ENCODE results near the gene COL23A1. TPM values are rescaled to one million over a fixed set of nuclear protein-coding genes. Genes with fewer than 3 reads are reported as not detected.

The COL23A1 gene
- total RNA-seq, 4 donors from 2014 or later, result 0.93 to 4.6 (median 2.4) TPM

- no peak for ATAC-seq
- no peaks in the 10 kb centered on the region for H3K36me3 ChIP-seq
- no peak overlapping the region for H3K4me3 ChIP-seq
- peaks cover 51% of the 10 kb centered on the region for H3K27me3 ChIP-seq
- no peak for TF ChIP-seq POLR2AphosphoS5 (IDR thresholded peaks at IDR 0.05)
- TF ChIP-seq POLR2A (IDR thresholded peaks at IDR 0.05), result no peak
- no peak for TF ChIP-seq CTCF (IDR thresholded peaks at IDR 0.05)
- TF ChIP-seq EP300 (IDR thresholded peaks at IDR 0.05), result no peak
- no peaks in the 10 kb centered on the region for H3K9me3 ChIP-seq
- peaks cover 0 to 5% (median 0%) of the 10 kb centered on the region in 3 donors for H3K4me1 ChIP-seq
- H3K27ac ChIP-seq, result no peak overlapping the region
- 70% methylated on average over 10 of the region's 15 CpGs; no CpG with 5 or more reads in 1 of the 2 donors for WGBS, 2 donors (ENCODE audit: low coverage in 1 of 2)
These were observed 191.1 kb downstream of the COL23A1 start for GRCh38 chr5:178398901-178399700.

- peaks cover 51% of the 10 kb centered on the region for H3K27me3 ChIP-seq
- 50 to 66% methylated on average over 10 to 19 of the region's 33 CpGs for WGBS, 2 donors (ENCODE audit: low coverage in 1 of 2)
- ATAC-seq, result no peak
- no peaks in the 10 kb centered on the region for H3K36me3 ChIP-seq
- no peaks in the 10 kb centered on the region for H3K9me3 ChIP-seq
- TF ChIP-seq POLR2AphosphoS5 (IDR thresholded peaks at IDR 0.05), result no peak
- no peak for TF ChIP-seq EP300 (IDR thresholded peaks at IDR 0.05)
- no peak for TF ChIP-seq CTCF (IDR thresholded peaks at IDR 0.05)
- no peak for TF ChIP-seq POLR2A (IDR thresholded peaks at IDR 0.05)
- H3K27ac ChIP-seq, result no peak overlapping the region
- H3K4me3 ChIP-seq, result no peak overlapping the region
- peaks cover 0 to 5% (median 0%) of the 10 kb centered on the region in 3 donors for H3K4me1 ChIP-seq
These were observed 193.1 kb downstream of the COL23A1 start for GRCh38 chr5:178396796-178397720.

GRCh38 chr5:178394074-178394473 is 196.1 kb downstream of the COL23A1 start:
- H3K4me1 ChIP-seq, result peaks cover 0 to 13% (median 0%) of the 10 kb centered on the region in 3 donors
- no peak for ATAC-seq
- H3K27me3 ChIP-seq, result peaks cover 36% of the 10 kb centered on the region
- TF ChIP-seq CTCF (IDR thresholded peaks at IDR 0.05), result no peak
- no peak for TF ChIP-seq EP300 (IDR thresholded peaks at IDR 0.05)
- no peak for TF ChIP-seq POLR2AphosphoS5 (IDR thresholded peaks at IDR 0.05)
- TF ChIP-seq POLR2A (IDR thresholded peaks at IDR 0.05), result no peak
- no peaks in the 10 kb centered on the region for H3K36me3 ChIP-seq
- no peak overlapping the region for H3K4me3 ChIP-seq
- WGBS, 2 donors (ENCODE audit: low coverage in 1 of 2), result 83 to 100% methylated on average over 1 to 2 of the region's 3 CpGs
- no peak overlapping the region for H3K27ac ChIP-seq
- H3K9me3 ChIP-seq, result no peaks in the 10 kb centered on the region

GRCh38 chr5:178392931-178393394 is 197.2 kb downstream of the COL23A1 start:
- TF ChIP-seq POLR2AphosphoS5 (IDR thresholded peaks at IDR 0.05), result no peak
- TF ChIP-seq EP300 (IDR thresholded peaks at IDR 0.05), result no peak
- no peak for TF ChIP-seq CTCF (IDR thresholded peaks at IDR 0.05)
- no peak for TF ChIP-seq POLR2A (IDR thresholded peaks at IDR 0.05)
- Histone ChIP-seq H3K27me3 (peaks cover 27% of the 10 kb centered on the region), H3K36me3 (no peaks in the 10 kb centered on the region), H3K9me3 (no peaks in the 10 kb centered on the region), H3K4me1 (peaks cover 0 to 13% (median 0%) of the 10 kb centered on the region in 3 donors), H3K4me3 (no peak overlapping the region), H3K27ac (no peak overlapping the region)
- WGBS, 2 donors (ENCODE audit: low coverage in 1 of 2), result 72 to 78% methylated on average over 4 to 10 of the region's 11 CpGs
- no peak for ATAC-seq

All from gastroesophageal sphincter (tissue), 4 donors.